HG03469 (cell line): ENCODE data around the gene PACRG.

Experiments
- ATAC-seq: cut with Tn5 transposase; IDR thresholded peaks from one replicate; pipeline ENCODE4 v1.9.1; 2021; ENCODE audit warnings: mild to moderate bottlenecking, moderate library complexity, moderate number of reproducible peaks; ENCODE audit not compliant: unreplicated experiment

Gene PACRG

GRCh38 chr6:163260111-163260895 is 532.5 kb downstream of the PACRG start:
- ATAC-seq: no peak

GRCh38 chr6:163260911-163261310 is 533.1 kb downstream of the PACRG start:
- no peak for ATAC-seq

GRCh38 chr6:163261361-163261760 is 533.6 kb downstream of the PACRG start:
- no peak for ATAC-seq

GRCh38 chr6:163262080-163262479 is 534.3 kb downstream of the PACRG start:
- ATAC-seq: no peak

GRCh38 chr6:163263196-163263595 is 535.4 kb downstream of the PACRG start:
- ATAC-seq: no peak

GRCh38 chr6:163263998-163264661 is 536.4 kb downstream of the PACRG start:
- no peak for ATAC-seq

GRCh38 chr6:163264662-163265035 is 536.9 kb downstream of the PACRG start:
- no peak for ATAC-seq

- ATAC-seq: no peak
These were observed 553.9 kb downstream of the PACRG start for GRCh38 chr6:163281634-163282033.

- no peak for ATAC-seq
These were observed 554.9 kb downstream of the PACRG start for GRCh38 chr6:163282672-163283071.

GRCh38 chr6:163284151-163284550 is 556.4 kb downstream of the PACRG start:
- ATAC-seq: no peak

GRCh38 chr6:163285691-163286090 is 557.9 kb downstream of the PACRG start:
- ATAC-seq: no peak

- no peak for ATAC-seq
These were observed 559.9 kb downstream of the PACRG start for GRCh38 chr6:163287626-163288025.

GRCh38 chr6:163288066-163288465 is 560.3 kb downstream of the PACRG start:
- no peak for ATAC-seq

GRCh38 chr6:163288915-163289314 is 561.1 kb downstream of the PACRG start:
- ATAC-seq: no peak

GRCh38 chr6:163289447-163289846 is 561.7 kb downstream of the PACRG start:
- no peak for ATAC-seq

- no peak for ATAC-seq
These were observed 562.9 kb downstream of the PACRG start for GRCh38 chr6:163290545-163291274.

- no peak for ATAC-seq
These were observed 563.8 kb downstream of the PACRG start for GRCh38 chr6:163291622-163292021.

- ATAC-seq: no peak
These were observed 565.5 kb downstream of the PACRG start for GRCh38 chr6:163293286-163293685.

GRCh38 chr6:163294734-163295133 is 567.0 kb downstream of the PACRG start:
- no peak for ATAC-seq

GRCh38 chr6:163296835-163297519 is 569.2 kb downstream of the PACRG start:
- no peak for ATAC-seq
